HFFc6 (cell line): ENCODE measurements around the gene OR52M1. TPM values are rescaled to one million over a fixed set of nuclear protein-coding genes. Genes with fewer than 3 reads are reported as not detected.

Experiments
- DNase-seq: peaks from one replicate; pipeline ENCODE4 v3.0.0-alpha.2; 2018
- H3K27ac Mint-ChIP-seq: 2 replicates; pipeline ENCODE4 v1.8.0; 2020; ENCODE audit warnings: mild to moderate bottlenecking, mixed read lengths
- H3K27me3 Mint-ChIP-seq: 2 replicates; pipeline ENCODE4 v1.8.0; 2021; ENCODE audit warnings: mild to moderate bottlenecking, moderate library complexity, mixed read lengths; ENCODE audit not compliant: insufficient read depth
- H3K36me3 Mint-ChIP-seq: 2 replicates; pipeline ENCODE4 v1.8.0; 2021; ENCODE audit warnings: low read depth, mixed read lengths
- H3K4me1 Mint-ChIP-seq: 2 replicates; pipeline ENCODE4 v1.8.0; 2020; ENCODE audit warnings: low read depth, mixed read lengths
- H3K4me3 Mint-ChIP-seq: 2 replicates; pipeline ENCODE4 v1.8.0; 2020; ENCODE audit warnings: mild to moderate bottlenecking, moderate library complexity, mixed read lengths
- H3K9me3 Mint-ChIP-seq: 2 replicates; pipeline ENCODE4 v1.8.0; 2020; ENCODE audit warnings: mild to moderate bottlenecking, mixed read lengths
- CTCF ChIP-seq: fragments of 200-600 bp; sonication (generic); IDR thresholded peaks from 2 replicates; pipeline ENCODE4 v1.5.0; 2021; ENCODE audit warnings: antibody characterized with exemption, mild to moderate bottlenecking
- total RNA-seq, 6 experiments: library from RNA; stranded (reverse); fragmentation: NEBNext Ultra II Directional; extraction: Animal tissue kit (Norgen Biotek cat#: 25700); gene quantifications; 2 replicates in 1 of 6; 3 replicates in 5 of 6; pipeline ENCODE4 v1.2.3, GENCODE V29; 2021

OR52M1 gene
- total RNA-seq, 6 experiments from 2014 or later: not detected

GRCh38 chr11:4547416-4547815, 2.4 kb downstream of the OR52M1 start:
- no peaks in the 10 kb centered on the region for H3K4me1 Mint-ChIP-seq
- no peak for TF ChIP-seq CTCF
- no peak for DNase-seq
- peaks cover 2% of the 10 kb centered on the region for H3K9me3 Mint-ChIP-seq
- no peaks in the 10 kb centered on the region for H3K36me3 Mint-ChIP-seq
- H3K4me3 Mint-ChIP-seq: no peak overlapping the region
- H3K27me3 Mint-ChIP-seq: no peaks in the 10 kb centered on the region; the same call in 1 of the 2 replicates
- no peak overlapping the region for H3K27ac Mint-ChIP-seq

GRCh38 chr11:4551346-4551979, 6.5 kb downstream of the OR52M1 start:
- peak; percentile 59 for TF ChIP-seq CTCF
- peaks cover 3% of the 10 kb centered on the region for H3K27me3 Mint-ChIP-seq
- peaks cover 5% of the 10 kb centered on the region for H3K9me3 Mint-ChIP-seq
- H3K36me3 Mint-ChIP-seq: no peaks in the 10 kb centered on the region
- H3K4me1 Mint-ChIP-seq: no peaks in the 10 kb centered on the region
- H3K4me3 Mint-ChIP-seq: no peak overlapping the region
- no peak overlapping the region for H3K27ac Mint-ChIP-seq
- DNase-seq: no peak

- H3K4me3 Mint-ChIP-seq: no peak overlapping the region
- peaks cover 18% of the 10 kb centered on the region for H3K9me3 Mint-ChIP-seq
- no peaks in the 10 kb centered on the region for H3K4me1 Mint-ChIP-seq
- TF ChIP-seq CTCF: no peak
- no peak for DNase-seq
- no peak overlapping the region for H3K27ac Mint-ChIP-seq
- H3K27me3 Mint-ChIP-seq: peaks cover 1% of the 10 kb centered on the region; the same call in 1 of the 2 replicates
- no peaks in the 10 kb centered on the region for H3K36me3 Mint-ChIP-seq
These were observed 14.8 kb downstream of the OR52M1 start for GRCh38 chr11:4559527-4560440.

- H3K4me3 Mint-ChIP-seq: no peak overlapping the region
- no peak overlapping the region for H3K27ac Mint-ChIP-seq
- peaks cover 1% of the 10 kb centered on the region; the same call in 1 of the 2 replicates for H3K27me3 Mint-ChIP-seq
- DNase-seq: no peak
- H3K36me3 Mint-ChIP-seq: no peaks in the 10 kb centered on the region
- H3K9me3 Mint-ChIP-seq: peaks cover 18% of the 10 kb centered on the region
- H3K4me1 Mint-ChIP-seq: no peaks in the 10 kb centered on the region
- no peak for TF ChIP-seq CTCF
These were observed 15.5 kb downstream of the OR52M1 start for GRCh38 chr11:4560467-4560866.

GRCh38 chr11:4565371-4565770, 20.4 kb downstream of the OR52M1 start:
- DNase-seq: no peak
- no peak for TF ChIP-seq CTCF
- Mint-ChIP-seq H3K27ac (no peak overlapping the region), H3K36me3 (no peaks in the 10 kb centered on the region), H3K27me3 (no peaks in the 10 kb centered on the region; the same call in none of the 2 replicates), H3K4me3 (no peak overlapping the region), H3K4me1 (no peaks in the 10 kb centered on the region), H3K9me3 (peaks cover 12% of the 10 kb centered on the region)
